GM10266 (cell line): ENCODE measurements around the gene RASL12.
"Not testable (repeated sequence)": the region's sequence is repeated elsewhere in the genome, so short reads cannot be mapped to it uniquely, and the experiment has no call there.

Experiments
- DNase-seq: peaks from one replicate; pipeline ENCODE4 v3.0.0; 2012; ENCODE audit errors: extremely low spot score
- CTCF ChIP-seq: IDR thresholded peaks from 2 replicates; pipeline ENCODE4 v1.5.1; 2012; ENCODE audit warnings: mild to moderate bottlenecking, low read depth; ENCODE audit not compliant: control insufficient read depth, insufficient read depth; ENCODE audit errors: missing control alignments

Gene RASL12

GRCh38 chr15:65095747-65096104 lies 27.9 kb upstream of the RASL12 start:
- no peak for DNase-seq
- no peak for TF ChIP-seq CTCF

GRCh38 chr15:65095011-65095746 lies 27.4 kb upstream of the RASL12 start:
- no peak for DNase-seq
- no peak for TF ChIP-seq CTCF

GRCh38 chr15:65094294-65094995 lies 26.7 kb upstream of the RASL12 start:
- TF ChIP-seq CTCF, result no peak
- DNase-seq, result no peak

- DNase-seq, result not testable (repeated sequence)
These were observed 26.0 kb upstream of the RASL12 start for GRCh38 chr15:65093793-65094170.

GRCh38 chr15:65092911-65093792 lies 25.4 kb upstream of the RASL12 start:
- TF ChIP-seq CTCF, result no peak
- no peak for DNase-seq

- DNase-seq, result no peak
- no peak for TF ChIP-seq CTCF
These were observed 24.4 kb upstream of the RASL12 start for GRCh38 chr15:65091946-65092770.
